SK-N-SH treated with all-trans-retinoic acid at 6 μM for 48 hours (cell line): ENCODE results near the gene TMEM53.

Experiments used
- ARNTL ChIP-seq: fragments of 450-650 bp; formaldehyde crosslinking; IDR thresholded peaks from 2 replicates; pipeline ENCODE4 v1.5.0; 2020; ENCODE audit warnings: low read depth, mild to moderate bottlenecking, moderate library complexity, borderline replicate concordance
- CREB5 ChIP-seq: fragments of 250-450 bp; sonication (Bioruptor Pico); IDR thresholded peaks from 2 replicates; pipeline ENCODE4 v1.5.1; 2020; ENCODE audit warnings: low read depth, mild to moderate bottlenecking, moderate library complexity
- CSDC2 ChIP-seq: fragments of 250-450 bp; sonication (Bioruptor Pico); IDR thresholded peaks from 2 replicates; pipeline ENCODE4 v1.5.0; 2020; ENCODE audit warnings: mild to moderate bottlenecking, moderate library complexity
- PATZ1 ChIP-seq: fragments of 250-450 bp; sonication (Bioruptor Pico); IDR thresholded peaks from 2 replicates; pipeline ENCODE4 v1.8.0; 2020; ENCODE audit warnings: mild to moderate bottlenecking, moderate library complexity, borderline replicate concordance
- POU6F1 ChIP-seq: fragments of 250-450 bp; sonication (Bioruptor Pico); IDR thresholded peaks from 2 replicates; pipeline ENCODE4 v1.8.0; 2021; ENCODE audit warnings: low read depth, mild to moderate bottlenecking, moderate library complexity, borderline replicate concordance
- PPARA ChIP-seq: fragments of 250-450 bp; sonication (Bioruptor Pico); IDR thresholded peaks from 2 replicates; pipeline ENCODE4 v1.5.0; 2020; ENCODE audit warnings: mild to moderate bottlenecking, borderline replicate concordance
- ZFP3 ChIP-seq: fragments of 250-450 bp; sonication (Bioruptor Pico); IDR thresholded peaks from 2 replicates; pipeline ENCODE4 v1.5.0; 2020; ENCODE audit warnings: mild to moderate bottlenecking, moderate library complexity
- ZFP30 ChIP-seq: fragments of 450-650 bp; formaldehyde crosslinking; IDR thresholded peaks from 2 replicates; pipeline ENCODE4 v1.5.0; 2022; ENCODE audit warnings: mild to moderate bottlenecking, moderate library complexity
- ZNF70 ChIP-seq: fragments of 450-650 bp; formaldehyde crosslinking; IDR thresholded peaks from 2 replicates; pipeline ENCODE4 v1.5.0; 2020; ENCODE audit warnings: mild to moderate bottlenecking, moderate library complexity

- TF ChIP-seq PPARA = no peak
- no peak for TF ChIP-seq ZFP3 (CRISPR knock-in tag)
- no peak for TF ChIP-seq PATZ1 (CRISPR knock-in tag)
- no peak for TF ChIP-seq CREB5 (CRISPR knock-in tag)
- no peak for TF ChIP-seq POU6F1
- no peak for TF ChIP-seq ZFP30 (CRISPR knock-in tag)
- no peak for TF ChIP-seq ARNTL
- TF ChIP-seq ZNF70 = no peak
- no peak for TF ChIP-seq CSDC2 (CRISPR knock-in tag)
Observed at GRCh38 chr1:44650159-44650831, 24.0 kb downstream of the TMEM53 start.
